RKO (cell line): ENCODE measurements around the gene CNTN4.

Source experiments
- DNase-seq: peaks from one replicate; pipeline ENCODE4 v3.0.0-alpha.2; 2016; ENCODE audit warnings: low spot score

CNTN4 gene

GRCh38 chr3:2861120-2861519, 762.5 kb downstream of the CNTN4 start:
- DNase-seq = no peak

DNA sequence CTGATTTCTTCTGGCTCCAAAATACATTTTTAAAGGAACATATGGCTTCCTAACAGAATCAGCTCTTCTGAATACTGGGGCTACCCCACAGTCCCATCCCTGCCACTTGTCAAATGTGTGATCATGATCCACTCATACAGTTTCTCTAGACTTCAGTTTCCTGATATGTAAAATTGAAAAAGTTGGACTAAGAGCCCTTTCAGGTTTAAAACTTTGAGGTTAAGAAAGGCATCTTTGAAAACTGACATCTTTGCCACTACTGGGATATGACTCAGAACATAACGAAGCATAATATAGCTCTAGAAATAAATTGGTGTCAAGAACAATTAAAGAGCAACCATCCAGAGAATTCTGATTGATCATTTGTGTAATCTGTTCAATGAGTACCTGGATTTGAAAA, 763.3 kb downstream of the CNTN4 start:
- DNase-seq = no peak

- no peak for DNase-seq
These were observed 763.7 kb downstream of the CNTN4 start for GRCh38 chr3:2862366-2862765.

DNA sequence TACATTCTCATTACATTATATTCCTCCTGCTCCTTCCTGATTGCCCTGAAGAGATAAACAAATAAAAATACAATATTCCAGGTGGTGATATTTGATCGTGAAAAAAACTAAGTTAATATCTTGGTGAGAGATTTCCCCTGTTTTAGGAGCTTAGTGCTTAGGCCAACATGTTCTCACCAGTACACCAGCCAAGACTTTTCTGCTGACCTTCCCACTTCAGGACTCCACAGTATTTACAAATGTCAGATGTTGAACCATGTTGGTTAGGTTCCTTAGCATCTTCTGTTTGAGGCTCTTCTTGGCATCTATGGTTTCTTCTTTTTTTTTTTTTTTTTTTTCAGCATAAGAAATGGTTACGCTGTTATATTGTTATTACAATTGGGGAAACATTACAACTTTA, 764.5 kb downstream of the CNTN4 start:
- DNase-seq = no peak

DNA sequence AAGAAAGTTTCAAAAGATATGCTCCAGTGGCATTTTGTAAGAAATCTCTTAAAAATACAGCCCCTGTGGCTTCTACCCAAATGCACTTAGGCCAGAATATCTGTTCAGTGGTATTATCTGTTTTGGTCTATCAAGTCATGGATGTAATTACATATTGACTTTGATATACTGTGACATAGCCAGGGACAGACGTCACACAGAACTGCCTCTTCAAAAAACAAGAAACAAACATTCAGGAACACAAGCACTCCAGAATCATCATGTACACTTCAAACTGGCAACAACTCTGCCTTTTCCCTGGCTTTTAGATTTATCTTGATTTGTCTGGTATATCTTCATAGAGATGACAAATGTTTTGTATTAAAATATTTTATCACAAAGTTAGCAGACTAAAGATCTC, 771.2 kb downstream of the CNTN4 start:
- no peak for DNase-seq

DNA sequence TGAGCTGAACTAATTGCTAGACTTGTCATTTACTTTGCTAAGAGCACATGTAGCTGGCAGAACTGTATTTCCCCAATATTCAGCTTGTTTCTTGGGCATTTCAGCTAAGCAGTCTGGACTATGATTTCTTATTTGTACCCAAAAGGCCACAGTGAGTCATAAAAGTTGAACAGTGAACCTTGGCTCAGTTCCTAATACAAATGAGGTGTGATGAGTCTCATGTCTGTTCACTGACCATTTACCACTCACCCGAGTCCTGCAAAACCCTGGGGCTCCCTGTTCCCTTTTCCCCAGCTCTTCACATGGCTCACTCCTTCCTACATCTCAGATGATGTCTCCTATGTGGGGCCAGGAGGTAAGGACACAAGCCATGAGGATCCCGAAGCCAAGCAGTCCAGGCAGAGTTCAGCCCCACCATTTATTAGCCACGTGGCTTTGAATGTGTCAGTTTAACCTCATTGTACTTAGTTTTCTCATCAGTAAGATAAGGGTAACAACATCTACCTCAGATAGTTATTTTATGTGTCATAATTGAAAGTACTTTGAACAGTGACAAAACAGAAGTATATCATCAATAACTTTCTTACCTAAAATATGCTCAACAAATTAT, 772.2 kb downstream of the CNTN4 start:
- DNase-seq = peak; percentile 56

DNA sequence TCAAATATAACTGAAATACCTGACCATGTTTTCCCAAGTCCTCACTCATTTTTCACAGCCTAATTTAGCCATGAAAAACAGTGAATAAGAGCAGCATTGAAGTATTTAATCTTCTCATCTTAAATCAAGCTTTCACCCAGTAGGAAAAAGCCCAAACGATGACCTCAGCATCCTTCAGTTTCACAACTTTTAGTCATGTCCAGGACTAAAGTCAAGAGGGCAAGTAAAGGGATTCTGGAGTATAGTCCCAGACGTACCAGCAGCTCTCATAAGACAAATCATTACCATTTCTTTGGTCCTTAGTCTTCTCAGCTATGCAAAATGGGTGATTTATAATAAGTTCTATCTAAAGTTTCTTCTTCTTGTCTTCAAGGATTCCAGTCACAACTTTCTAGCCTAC, 774.2 kb downstream of the CNTN4 start:
- DNase-seq = no peak

GRCh38 chr3:2873986-2874385, 775.3 kb downstream of the CNTN4 start:
- no peak for DNase-seq

- DNase-seq = no peak
These were observed 777.0 kb downstream of the CNTN4 start for GRCh38 chr3:2875699-2876098.

GRCh38 chr3:2876362-2876761, 777.7 kb downstream of the CNTN4 start:
- DNase-seq = no peak

GRCh38 chr3:2879023-2879422, 780.4 kb downstream of the CNTN4 start:
- DNase-seq = no peak

- DNase-seq = no peak
These were observed 780.9 kb downstream of the CNTN4 start for GRCh38 chr3:2879587-2879986.

DNA sequence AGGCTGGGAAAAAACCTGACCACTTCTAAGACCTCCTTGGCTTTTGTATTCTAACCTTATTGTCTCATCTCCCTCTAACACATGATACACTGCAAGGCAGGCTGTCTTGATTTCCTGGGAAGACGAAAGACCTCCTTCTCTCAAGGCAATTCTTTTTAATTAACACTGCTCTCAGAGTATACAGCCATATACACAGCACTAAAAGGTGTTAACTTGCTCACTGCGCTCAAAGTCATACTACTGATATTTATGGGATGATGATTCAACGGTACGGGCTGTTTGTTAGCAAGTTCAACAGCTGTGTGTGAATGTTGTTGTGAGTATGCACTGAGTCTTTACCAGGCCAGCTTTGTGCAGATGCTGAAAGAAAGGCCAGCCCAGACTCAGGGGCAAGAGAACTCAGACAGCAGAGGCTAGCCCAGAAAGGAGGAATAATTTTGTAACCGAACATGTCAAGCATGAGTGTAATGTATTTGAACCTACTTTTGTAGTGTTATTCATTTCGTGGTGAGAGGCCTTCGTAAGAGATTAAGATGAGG, 781.6 kb downstream of the CNTN4 start:
- peak; percentile 24 for DNase-seq

DNA sequence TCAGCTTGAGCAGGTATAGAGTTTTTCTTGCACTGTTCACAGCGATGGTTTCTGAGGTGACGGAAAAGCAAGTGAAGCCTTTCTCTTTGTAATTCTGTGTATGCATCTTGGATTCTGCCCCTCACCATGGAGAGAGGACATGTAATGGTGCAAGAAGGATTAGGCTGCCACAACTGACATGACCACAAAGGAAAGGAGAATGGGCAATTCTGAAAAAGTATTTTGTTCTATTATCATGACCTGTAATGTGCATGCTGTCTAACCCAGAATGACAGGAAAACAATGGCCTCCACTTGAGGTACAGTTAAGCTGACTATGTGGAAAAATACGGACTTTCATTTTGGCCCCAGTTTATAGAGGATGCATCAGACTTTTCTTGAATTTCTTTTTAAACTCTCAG, 784.6 kb downstream of the CNTN4 start:
- no peak for DNase-seq

DNA sequence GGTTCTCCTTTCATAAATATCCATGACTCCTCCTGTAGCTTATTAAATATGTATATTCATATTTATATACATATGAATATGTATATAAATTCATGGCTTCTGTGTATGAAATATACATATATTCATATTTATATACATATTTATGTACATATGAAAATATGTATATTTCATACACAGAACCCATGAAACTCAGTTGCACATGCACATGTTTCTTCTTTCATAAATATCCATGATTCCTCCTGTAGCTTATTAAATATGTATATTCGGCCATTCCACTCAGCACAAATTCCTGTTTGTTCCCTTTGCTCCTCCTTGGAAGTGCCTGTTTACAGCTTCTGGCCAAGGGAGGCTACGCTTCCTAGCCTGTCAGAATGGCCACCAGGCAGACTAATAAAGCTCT, 789.9 kb downstream of the CNTN4 start:
- no peak for DNase-seq

DNA sequence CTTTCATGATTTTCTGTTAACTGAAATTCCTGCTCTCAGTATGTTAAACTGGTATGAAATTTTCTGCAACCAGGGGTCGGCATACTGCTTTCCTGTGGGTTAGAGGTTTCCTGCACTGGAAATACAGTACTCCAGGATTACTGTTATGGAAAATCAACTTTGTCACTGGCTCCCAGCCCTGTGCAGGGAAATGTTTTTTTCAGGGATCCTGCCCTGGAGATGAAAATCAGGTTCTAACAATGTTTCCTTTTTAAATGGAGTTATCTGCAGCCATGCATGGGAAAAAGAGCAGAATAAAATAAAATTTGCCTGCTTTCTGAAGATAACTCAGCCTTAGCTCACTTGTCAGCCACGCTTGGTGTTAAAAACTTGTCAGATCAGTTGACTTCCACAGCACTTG, 791.1 kb downstream of the CNTN4 start:
- DNase-seq = no peak

DNA sequence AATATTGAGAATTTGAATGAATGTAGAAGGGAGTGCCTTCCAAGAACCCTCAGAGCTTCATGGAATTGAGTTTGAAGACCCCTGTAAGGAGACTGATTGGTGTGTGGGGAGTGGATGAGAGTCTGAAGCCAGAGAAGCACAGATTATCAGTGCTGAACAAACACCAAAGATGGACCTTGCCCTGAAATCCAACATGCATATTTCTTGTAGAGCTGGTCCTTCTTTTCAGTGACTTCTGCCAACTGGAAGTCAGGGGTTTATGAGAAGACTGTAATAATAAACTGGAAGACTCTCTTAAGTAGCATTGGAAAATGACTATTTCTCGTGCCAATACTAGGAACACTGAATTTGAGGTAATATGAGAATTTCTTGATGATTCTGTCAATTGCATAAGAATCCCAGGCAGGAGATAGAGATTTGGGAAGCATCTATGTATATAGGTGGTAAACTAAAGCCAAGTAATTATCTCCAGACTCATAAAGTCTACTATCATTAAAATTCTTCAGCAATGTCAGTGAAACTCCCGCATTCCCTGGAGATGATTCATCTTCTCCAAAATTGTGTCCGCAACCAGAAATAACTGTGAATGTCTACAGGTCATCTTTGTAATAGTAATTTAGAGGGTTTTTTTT, 797.8 kb downstream of the CNTN4 start:
- no peak for DNase-seq

GRCh38 chr3:2897821-2898220, 799.2 kb downstream of the CNTN4 start:
- DNase-seq = peak; percentile 18

GRCh38 chr3:2898591-2899353, 800.1 kb downstream of the CNTN4 start:
- DNase-seq = no peak

GRCh38 chr3:2904054-2904453, 805.4 kb downstream of the CNTN4 start:
- DNase-seq = no peak

DNA sequence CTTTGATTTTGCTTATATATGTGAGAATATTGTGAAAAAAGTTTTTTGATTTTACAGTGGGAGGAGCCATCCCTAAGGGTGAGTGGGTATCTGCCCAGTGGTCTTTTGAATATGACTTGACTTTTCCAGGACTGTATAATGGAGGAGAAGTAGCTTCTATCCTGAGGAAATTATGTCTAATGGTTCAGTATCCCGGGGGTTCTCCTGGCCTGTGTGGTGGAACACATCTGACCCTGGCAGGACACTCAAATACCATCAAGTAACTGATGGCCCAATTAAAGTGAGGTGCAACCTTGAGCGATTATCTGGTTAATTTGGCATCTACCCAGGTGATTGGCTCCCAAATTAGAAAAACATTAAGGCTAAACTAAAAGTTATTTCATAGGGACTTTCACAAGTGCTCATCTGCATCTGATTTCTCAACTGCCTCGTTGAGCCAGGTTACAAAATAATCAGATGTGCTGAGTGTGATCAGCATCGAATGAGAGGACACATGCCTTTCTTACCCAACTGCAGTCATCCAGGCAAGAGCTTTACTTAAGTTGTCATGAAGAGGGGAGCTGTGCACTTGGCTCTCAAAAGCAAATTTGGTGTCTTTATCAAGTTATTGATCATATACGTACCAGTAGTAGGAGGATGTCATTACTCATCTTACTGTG, 810.2 kb downstream of the CNTN4 start:
- DNase-seq = no peak

DNA sequence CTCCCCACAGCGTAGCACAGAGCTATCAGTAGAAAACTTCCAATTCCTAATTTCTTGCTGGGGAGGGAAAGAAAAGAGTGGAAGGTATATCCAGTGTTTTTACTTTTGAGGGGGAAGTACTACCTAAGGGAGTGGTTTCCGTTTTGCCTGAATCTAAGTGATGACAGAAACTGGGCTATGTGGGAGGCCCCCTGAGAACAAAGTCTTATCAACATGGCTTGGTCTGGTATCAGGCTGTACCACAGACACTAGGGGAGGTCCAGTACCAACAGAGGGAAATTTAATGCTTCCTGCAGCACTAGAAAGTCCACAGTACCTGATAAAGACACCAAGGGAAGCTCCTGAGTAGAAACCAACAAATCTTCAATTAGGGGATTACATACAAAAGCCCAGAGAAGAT, 812.3 kb downstream of the CNTN4 start:
- DNase-seq = no peak

DNA sequence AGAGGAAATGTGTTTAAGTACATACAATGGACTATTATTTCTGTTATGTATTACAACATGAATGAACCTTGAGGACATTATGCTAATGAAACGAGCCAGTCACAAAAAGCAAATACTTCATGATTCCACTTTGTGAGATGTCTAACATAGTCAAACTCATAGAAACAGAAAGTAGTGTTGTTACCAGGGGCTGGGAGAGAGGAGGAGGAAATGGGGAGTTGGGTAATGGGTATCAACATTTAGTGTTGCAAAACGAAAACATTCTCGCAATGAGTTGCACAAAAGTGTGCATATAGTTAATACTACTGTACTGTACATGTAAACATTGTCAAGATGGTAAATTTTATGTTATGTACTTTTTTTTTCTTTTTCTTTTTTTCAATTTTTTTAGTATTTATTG, 817.2 kb downstream of the CNTN4 start:
- DNase-seq = no peak
